Endometrial microvascular endothelial cells (primary cell): ENCODE data around the gene FCER2. TPM values are rescaled to one million over a fixed set of nuclear protein-coding genes. Genes with fewer than 3 reads are reported as not detected.

Experiments
- in situ Hi-C: cut with HindIII; loops from 2 replicates; pipeline ENCODE4 v1.10.0; 2017; ENCODE audit warnings: low sequenced_read_pairs, low pct_unique_long_range_greater_than_20kb; ENCODE audit errors: inconsistent ontology term
- total RNA-seq: library from RNA; depleted of rRNA; stranded (reverse); fragments of >200 nt; gene quantifications from one replicate; pipeline ENCODE4 v1.2.3, GENCODE V29; 2015; ENCODE audit errors: inconsistent ontology term

FCER2 gene
- total RNA-seq, 1 donor from 2014 or later: not detected

- in situ Hi-C loops: no loop called here
Observed at GRCh38 chr19:7736148-7736547, 34.2 kb upstream of the FCER2 start.

GRCh38 chr19:7734220-7735203 lies 32.6 kb upstream of the FCER2 start:
- in situ Hi-C loops: no loop called here

- in situ Hi-C loops: no loop called here
Observed at GRCh38 chr19:7733376-7733775, 31.4 kb upstream of the FCER2 start.

GRCh38 chr19:7732045-7732444 lies 30.1 kb upstream of the FCER2 start, which contains the start of gene CLEC4G:
TSS of gene CLEC4G (minus strand) at chr19:7732110. CDS start at chr19:7732102, 8 bp downstream.
- in situ Hi-C loops: no loop called here

- in situ Hi-C loops: no loop called here
Observed at GRCh38 chr19:7731615-7732014, 29.7 kb upstream of the FCER2 start.

- in situ Hi-C loops: no loop called here
Observed at GRCh38 chr19:7731218-7731595, 29.3 kb upstream of the FCER2 start.

- in situ Hi-C loops: no loop called here
Observed at GRCh38 chr19:7730286-7731217, 28.6 kb upstream of the FCER2 start.

- in situ Hi-C loops: no loop called here
Observed at GRCh38 chr19:7729831-7730285, 27.9 kb upstream of the FCER2 start.

- in situ Hi-C loops: no loop called here
Observed at GRCh38 chr19:7729211-7729610, 27.3 kb upstream of the FCER2 start.

- in situ Hi-C loops: no loop called here
Observed at GRCh38 chr19:7725791-7726190, 23.9 kb upstream of the FCER2 start.

GRCh38 chr19:7722231-7722651 lies 20.3 kb upstream of the FCER2 start:
- in situ Hi-C loops: no loop called here

GRCh38 chr19:7720351-7720750 lies 18.4 kb upstream of the FCER2 start:
- in situ Hi-C loops: no loop called here

- in situ Hi-C loops: no loop called here
Observed at GRCh38 chr19:7718668-7719067, 16.7 kb upstream of the FCER2 start.

- in situ Hi-C loops: no loop called here
Observed at GRCh38 chr19:7716762-7717161, 14.8 kb upstream of the FCER2 start.

GRCh38 chr19:7715671-7716070 lies 13.7 kb upstream of the FCER2 start:
- in situ Hi-C loops: no loop called here

GRCh38 chr19:7710616-7711015 lies 8.7 kb upstream of the FCER2 start:
- in situ Hi-C loops: no loop called here

GRCh38 chr19:7709932-7710460 lies 8.1 kb upstream of the FCER2 start:
- in situ Hi-C loops: no loop called here

- in situ Hi-C loops: no loop called here
Observed at GRCh38 chr19:7706955-7707456, 5.1 kb upstream of the FCER2 start.
